ENCODE results near the gene TOR4A. TPM values are rescaled to one million over a fixed set of nuclear protein-coding genes. Genes with fewer than 3 reads are reported as not detected.

Gene TOR4A
- total and polyA plus RNA-seq, 9 of the 15 experiments (the other 6 are each of a cell fraction or from before 2014, with no cell fraction given) = 3.9 to 49.2 (median 8.8) TPM

DNA sequence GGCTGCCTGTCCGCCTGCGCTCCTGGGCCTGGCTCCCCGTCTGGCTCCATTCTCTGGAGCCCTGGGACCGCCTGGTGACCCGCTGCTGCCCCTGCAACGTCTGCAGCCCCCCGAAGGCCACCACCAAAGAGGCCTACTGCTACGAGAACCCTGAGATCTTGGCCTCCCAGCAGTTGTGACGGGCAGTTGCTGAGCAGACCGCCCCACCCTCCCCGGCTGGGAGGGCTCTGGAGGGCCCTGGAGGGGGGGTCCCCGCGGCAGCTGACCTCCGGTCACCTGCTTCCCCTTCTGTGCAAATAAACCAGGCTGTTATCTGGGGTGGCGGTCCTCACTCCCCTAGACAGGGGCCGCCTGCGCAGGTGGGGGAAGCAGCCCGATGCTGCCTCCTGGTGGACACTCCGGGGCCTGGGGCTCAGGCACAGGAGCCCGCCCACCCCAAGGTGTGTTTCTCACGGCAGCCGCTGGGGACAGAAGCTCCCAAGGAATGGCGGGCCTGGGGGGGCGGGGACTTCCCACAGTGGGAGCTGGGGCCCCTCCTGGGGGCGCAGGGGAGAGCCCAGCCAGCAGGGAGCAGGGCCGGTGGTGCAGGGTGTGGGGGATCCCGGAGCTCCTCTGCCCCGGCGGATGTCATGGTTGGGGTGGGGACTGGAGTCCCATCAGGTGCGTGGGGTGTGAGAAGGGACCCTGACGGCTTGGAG lies 41.1 kb upstream of the TOR4A start (continued):
- TF ChIP-seq, protein P1, sequence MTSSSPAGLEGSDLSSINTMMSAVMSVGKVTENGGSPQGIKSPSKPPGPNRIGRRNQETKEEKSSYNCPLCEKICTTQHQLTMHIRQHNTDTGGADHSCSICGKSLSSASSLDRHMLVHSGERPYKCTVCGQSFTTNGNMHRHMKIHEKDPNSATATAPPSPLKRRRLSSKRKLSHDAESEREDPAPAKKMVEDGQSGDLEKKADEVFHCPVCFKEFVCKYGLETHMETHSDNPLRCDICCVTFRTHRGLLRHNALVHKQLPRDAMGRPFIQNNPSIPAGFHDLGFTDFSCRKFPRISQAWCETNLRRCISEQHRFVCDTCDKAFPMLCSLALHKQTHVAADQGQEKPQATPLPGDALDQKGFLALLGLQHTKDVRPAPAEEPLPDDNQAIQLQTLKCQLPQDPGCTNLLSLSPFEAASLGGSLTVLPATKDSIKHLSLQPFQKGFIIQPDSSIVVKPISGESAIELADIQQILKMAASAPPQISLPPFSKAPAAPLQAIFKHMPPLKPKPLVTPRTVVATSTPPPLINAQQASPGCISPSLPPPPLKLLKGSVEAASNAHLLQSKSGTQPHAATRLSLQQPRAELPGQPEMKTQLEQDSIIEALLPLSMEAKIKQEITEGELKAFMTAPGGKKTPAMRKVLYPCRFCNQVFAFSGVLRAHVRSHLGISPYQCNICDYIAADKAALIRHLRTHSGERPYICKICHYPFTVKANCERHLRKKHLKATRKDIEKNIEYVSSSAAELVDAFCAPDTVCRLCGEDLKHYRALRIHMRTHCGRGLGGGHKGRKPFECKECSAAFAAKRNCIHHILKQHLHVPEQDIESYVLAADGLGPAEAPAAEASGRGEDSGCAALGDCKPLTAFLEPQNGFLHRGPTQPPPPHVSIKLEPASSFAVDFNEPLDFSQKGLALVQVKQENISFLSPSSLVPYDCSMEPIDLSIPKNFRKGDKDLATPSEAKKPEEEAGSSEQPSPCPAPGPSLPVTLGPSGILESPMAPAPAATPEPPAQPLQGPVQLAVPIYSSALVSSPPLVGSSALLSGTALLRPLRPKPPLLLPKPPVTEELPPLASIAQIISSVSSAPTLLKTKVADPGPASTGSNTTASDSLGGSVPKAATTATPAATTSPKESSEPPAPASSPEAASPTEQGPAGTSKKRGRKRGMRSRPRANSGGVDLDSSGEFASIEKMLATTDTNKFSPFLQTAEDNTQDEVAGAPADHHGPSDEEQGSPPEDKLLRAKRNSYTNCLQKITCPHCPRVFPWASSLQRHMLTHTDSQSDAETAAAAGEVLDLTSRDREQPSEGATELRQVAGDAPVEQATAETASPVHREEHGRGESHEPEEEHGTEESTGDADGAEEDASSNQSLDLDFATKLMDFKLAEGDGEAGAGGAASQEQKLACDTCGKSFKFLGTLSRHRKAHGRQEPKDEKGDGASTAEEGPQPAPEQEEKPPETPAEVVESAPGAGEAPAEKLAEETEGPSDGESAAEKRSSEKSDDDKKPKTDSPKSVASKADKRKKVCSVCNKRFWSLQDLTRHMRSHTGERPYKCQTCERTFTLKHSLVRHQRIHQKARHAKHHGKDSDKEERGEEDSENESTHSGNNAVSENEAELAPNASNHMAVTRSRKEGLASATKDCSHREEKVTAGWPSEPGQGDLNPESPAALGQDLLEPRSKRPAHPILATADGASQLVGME (CRISPR knock-in tag; IDR thresholded peaks at IDR 0.05) = no peak
- TF ChIP-seq SMAD1 (IDR thresholded peaks at IDR 0.05; ENCODE audit: low read depth, low read length, partially characterized antibody) = no peak
- no peak for TF ChIP-seq ASH1L (IDR thresholded peaks at IDR 0.05; ENCODE audit: borderline replicate concordance, low read depth, partially characterized antibody)
- 0 out of 2 replicates have a peak, but pooled peaks have one; percentile 59 for TF ChIP-seq SMARCE1 (IDR thresholded peaks at IDR 0.05)
- peak; percentile 64 for TF ChIP-seq EP300 (IDR thresholded peaks at IDR 0.05; ENCODE audit: low read length)
- TF ChIP-seq YY1 (IDR thresholded peaks at IDR 0.05; ENCODE audit: borderline replicate concordance in 1 of 3, control insufficient read depth in 1 of 3, extremely low read depth in 1 of 3, insufficient read depth in 3 of 3, insufficient read length in 1 of 3, insufficient replicate concordance in 2 of 3, low read depth in 1 of 3, low read length in 2 of 3) = peak in 2 of 3 experiments; percentile 87 to 88
- TF ChIP-seq ZC3H11A (IDR thresholded peaks at IDR 0.05; ENCODE audit: low read depth, low read length) = no peak
- TF ChIP-seq SMARCC2 (IDR thresholded peaks at IDR 0.05; ENCODE audit: low read depth) = no peak
- TF ChIP-seq HDGF (IDR thresholded peaks at IDR 0.05) = no peak
- 0 out of 2 replicates have a peak, but pooled peaks have one; percentile 33 for TF ChIP-seq CREB1 (IDR thresholded peaks at IDR 0.05)
- peak; percentile 71; the same call in 1 of the 2 replicates for TF ChIP-seq CREB1 (CRISPR knock-in tag; IDR thresholded peaks at IDR 0.05)
- no peak for TF ChIP-seq ZNF551 (CRISPR knock-in tag; IDR thresholded peaks at IDR 0.05)
- no peak for TF ChIP-seq ZNF282 (CRISPR knock-in tag; IDR thresholded peaks at IDR 0.05)
- TF ChIP-seq, protein P2, sequence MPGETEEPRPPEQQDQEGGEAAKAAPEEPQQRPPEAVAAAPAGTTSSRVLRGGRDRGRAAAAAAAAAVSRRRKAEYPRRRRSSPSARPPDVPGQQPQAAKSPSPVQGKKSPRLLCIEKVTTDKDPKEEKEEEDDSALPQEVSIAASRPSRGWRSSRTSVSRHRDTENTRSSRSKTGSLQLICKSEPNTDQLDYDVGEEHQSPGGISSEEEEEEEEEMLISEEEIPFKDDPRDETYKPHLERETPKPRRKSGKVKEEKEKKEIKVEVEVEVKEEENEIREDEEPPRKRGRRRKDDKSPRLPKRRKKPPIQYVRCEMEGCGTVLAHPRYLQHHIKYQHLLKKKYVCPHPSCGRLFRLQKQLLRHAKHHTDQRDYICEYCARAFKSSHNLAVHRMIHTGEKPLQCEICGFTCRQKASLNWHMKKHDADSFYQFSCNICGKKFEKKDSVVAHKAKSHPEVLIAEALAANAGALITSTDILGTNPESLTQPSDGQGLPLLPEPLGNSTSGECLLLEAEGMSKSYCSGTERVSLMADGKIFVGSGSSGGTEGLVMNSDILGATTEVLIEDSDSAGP (CRISPR knock-in tag; IDR thresholded peaks at IDR 0.05) = no peak
- TF ChIP-seq ZKSCAN3 (CRISPR knock-in tag; IDR thresholded peaks at IDR 0.05) = no peak
- peak; percentile 61; the same call in 1 of the 2 replicates for TF ChIP-seq FOXA1 (IDR thresholded peaks at IDR 0.05; ENCODE audit: borderline replicate concordance)
- peak; percentile 94 for TF ChIP-seq STAG1 (CRISPR knock-in tag; IDR thresholded peaks at IDR 0.05; ENCODE audit: borderline replicate concordance)
- no peak for TF ChIP-seq NFIX (CRISPR knock-in tag; IDR thresholded peaks at IDR 0.05; ENCODE audit: low read depth)
- TF ChIP-seq KAT7 (CRISPR knock-in tag; IDR thresholded peaks at IDR 0.05; ENCODE audit: borderline replicate concordance) = 0 out of 2 replicates have a peak, but pooled peaks have one; percentile 61
- TF ChIP-seq PHB (CRISPR knock-in tag; IDR thresholded peaks at IDR 0.05) = no peak
- TF ChIP-seq ZNF644 (tag; IDR thresholded peaks at IDR 0.05; ENCODE audit: low read depth) = no peak
- no peak for TF ChIP-seq ZFP36 (IDR thresholded peaks at IDR 0.05; ENCODE audit: low read depth, low read length, partially characterized antibody)
- TF ChIP-seq LARP7 (IDR thresholded peaks at IDR 0.05) = no peak
